Liver (tissue), 9 donors: ENCODE data around the gene NINJ1. TPM values are rescaled to one million over a fixed set of nuclear protein-coding genes. Genes with fewer than 3 reads are reported as not detected.
A peak's percentile ranks its signal among the peaks of the same experiment; 100 is the strongest.

Source experiments
- DNase-seq: peaks from one replicate; pipeline ENCODE4 v3.0.0-alpha.2; 2017; ENCODE audit warnings: low spot score
- H3K27ac ChIP-seq, 2 donors: one replicate each; pipeline ENCODE4 v1.7.0; 2013; ENCODE audit warnings: inconsistent platforms in 2 of 2, low read length in 2 of 2, control low read depth in 1 of 2, low read depth in 1 of 2, mild to moderate bottlenecking in 1 of 2
- H3K27me3 ChIP-seq, 4 donors: one replicate each; pipeline versions ENCODE4 v1.6.1 to v1.7.0; 2013; ENCODE audit warnings: low read length in 3 of 4, inconsistent platforms in 1 of 4, mild to moderate bottlenecking in 1 of 4, moderate library complexity in 1 of 4; ENCODE audit not compliant: control insufficient read depth in 4 of 4, insufficient read depth in 4 of 4
- H3K36me3 ChIP-seq, 4 donors: one replicate each; pipeline versions ENCODE4 v1.6.1 to v1.7.0; 2013; ENCODE audit warnings: low read length in 3 of 4, mild to moderate bottlenecking in 3 of 4, low read depth in 1 of 4, moderate library complexity in 1 of 4; ENCODE audit not compliant: control insufficient read depth in 4 of 4, insufficient read depth in 3 of 4
- H3K4me1 ChIP-seq, 4 donors: one replicate each; pipeline versions ENCODE4 v1.6.1 to v1.7.0; 2013; ENCODE audit warnings: low read length in 3 of 4, mild to moderate bottlenecking in 3 of 4, moderate library complexity in 1 of 4; ENCODE audit not compliant: control insufficient read depth in 4 of 4, insufficient read depth in 4 of 4
- H3K4me3 ChIP-seq, 3 donors: one replicate each; pipeline versions ENCODE4 v1.6.1 to v1.7.0; 2013; ENCODE audit warnings: low read length in 3 of 3, control low read depth in 1 of 3, low read depth in 1 of 3, mild to moderate bottlenecking in 1 of 3
- H3K9ac ChIP-seq, 2 donors: one replicate each; pipeline ENCODE4 v1.7.0; 2013; ENCODE audit warnings: low read length in 2 of 2, mild to moderate bottlenecking in 2 of 2, moderate library complexity in 2 of 2, control low read depth in 1 of 2, low read depth in 1 of 2
- H3K9me3 ChIP-seq, 4 donors: one replicate each; pipeline versions ENCODE4 v1.6.1 to v1.7.0; 2013; ENCODE audit warnings: low read length in 3 of 4; ENCODE audit not compliant: control insufficient read depth in 4 of 4
- ATF3 ChIP-seq: IDR thresholded peaks from 2 replicates; pipeline ENCODE4 v1.6.1; 2016; ENCODE audit warnings: antibody characterized with exemption
- CTCF ChIP-seq: fragments of 150-350 bp; IDR thresholded peaks from 2 replicates; pipeline ENCODE4 v1.5.1; 2017; ENCODE audit warnings: improper control_type of control experiment, low read depth, low read length; ENCODE audit not compliant: missing input control
- FOXA2 ChIP-seq: IDR thresholded peaks from 2 replicates; pipeline ENCODE4 v1.6.1; 2016; ENCODE audit warnings: antibody characterized with exemption
- GABPA ChIP-seq, 2 donors: IDR thresholded peaks in 1 of 2; conservative IDR thresholded peaks in 1 of 2; 2 replicates each; pipeline ENCODE4 v1.6.1; 2016; ENCODE audit warnings: antibody characterized with exemption in 2 of 2, mild to moderate bottlenecking in 1 of 2, moderate library complexity in 1 of 2
- HNF4A ChIP-seq, 2 donors: conservative IDR thresholded peaks; 2 replicates each; pipeline ENCODE4 v1.6.1; 2016; ENCODE audit warnings: antibody characterized with exemption in 2 of 2, mild to moderate bottlenecking in 2 of 2
- HNF4G ChIP-seq: IDR thresholded peaks from 2 replicates; pipeline ENCODE4 v1.6.1; 2016; ENCODE audit warnings: antibody characterized with exemption
- MAX ChIP-seq: IDR thresholded peaks from 2 replicates; pipeline ENCODE4 v1.6.1; 2016; ENCODE audit warnings: antibody characterized with exemption
- RAD21 ChIP-seq, 2 donors: IDR thresholded peaks; 2 replicates each; pipeline ENCODE4 v1.6.1; 2016; ENCODE audit warnings: antibody characterized with exemption in 2 of 2, mild to moderate bottlenecking in 2 of 2
- REST ChIP-seq: IDR thresholded peaks from 2 replicates; pipeline ENCODE4 v1.6.1; 2016; ENCODE audit warnings: antibody characterized with exemption, mild to moderate bottlenecking
- TAF1 ChIP-seq: conservative IDR thresholded peaks from 2 replicates; pipeline ENCODE4 v1.6.1; 2016; ENCODE audit warnings: antibody characterized with exemption, mild to moderate bottlenecking
- YY1 ChIP-seq: IDR thresholded peaks from 2 replicates; pipeline ENCODE4 v1.6.1; 2016; ENCODE audit warnings: antibody characterized with exemption, mild to moderate bottlenecking
- ZBTB33 ChIP-seq: IDR thresholded peaks from 2 replicates; pipeline ENCODE4 v1.6.1; 2016; ENCODE audit warnings: antibody characterized with exemption
- WGBS: extraction: QIAGEN DNeasy Blood & Tissue Kit; methylation state at CpG from one replicate; pipeline ENCODE4 v1.1.7; 2013; 5-methylcytosine and 5-hydroxymethylcytosine counted together
- polyA plus RNA-seq, 2 donors: library from polyadenylated mRNA; stranded (reverse) in 1 of 2; unstranded in 1 of 2; fragments of 200-250 nt in 1 of 2; fragments of >200 nt in 1 of 2; fragmentation: Nextera tagmentation in 1 of 2; extraction: Ambion mirVana in 1 of 2; gene quantifications; one replicate each; pipeline versions ENCODE4 v1.2.1 to v1.2.3, GENCODE V29; 2013 to 2015
- total RNA-seq, 2 donors: library from RNA; depleted of rRNA; stranded (reverse); fragments of >200 nt; gene quantifications; one replicate each; pipeline ENCODE4 v1.2.3, GENCODE V29; 2014
- donor health status: healthy.
- donor health status: healthy.
- donor health status: healthy.
- donor health status: healthy.
- donor health status: healthy.

NINJ1 gene
- total and polyA plus RNA-seq, 4 donors, result 31.2 to 72.1 (median 55.2) TPM

GRCh38 chr9:93154293-93154903 is 20.3 kb upstream of the NINJ1 start:
- DNase-seq, result no peak

GRCh38 chr9:93151097-93151784 is 17.2 kb upstream of the NINJ1 start:
- TF ChIP-seq ATF3, result no peak
- no peak for TF ChIP-seq HNF4A (conservative IDR thresholded peaks at IDR 0.05)
- TF ChIP-seq FOXA2, result no peak
- TF ChIP-seq HNF4G, result no peak
- TF ChIP-seq ZBTB33, result no peak
- TF ChIP-seq REST, result no peak
- TF ChIP-seq YY1, result no peak
- no peak for TF ChIP-seq TAF1
- no peak for TF ChIP-seq RAD21 (IDR thresholded peaks at IDR 0.05)
- no peak for TF ChIP-seq GABPA (IDR thresholded peaks at IDR 0.05 in 1 of 2, conservative IDR thresholded peaks at IDR 0.05 in 1 of 2)
- no peak for TF ChIP-seq MAX
- 94% methylated on average over 10 of the region's 10 CpGs for WGBS
- H3K9ac ChIP-seq, result no peak overlapping the region
- no peaks in the 10 kb centered on the region for H3K36me3 ChIP-seq
- H3K4me1 ChIP-seq, result peaks cover 0 to 4% (median 0%) of the 10 kb centered on the region in 4 donors
- H3K4me3 ChIP-seq, result no peak overlapping the region
- no peaks in the 10 kb centered on the region for H3K9me3 ChIP-seq
- no peak overlapping the region for H3K27ac ChIP-seq
- no peak for DNase-seq
- no peaks in the 10 kb centered on the region for H3K27me3 ChIP-seq

More at GRCh38 chr9:93154293-93154903, 20.3 kb upstream of the NINJ1 start:
- no peaks in the 10 kb centered on the region for H3K36me3 ChIP-seq
- H3K27ac ChIP-seq, result no peak overlapping the region
- peaks cover 0 to 8% (median 0%) of the 10 kb centered on the region in 4 donors for H3K4me1 ChIP-seq
- H3K9ac ChIP-seq, result no peak overlapping the region
- TF ChIP-seq RAD21 (IDR thresholded peaks at IDR 0.05) (peak in 1 of 2 donors; percentile 44), GABPA (IDR thresholded peaks at IDR 0.05 in 1 of 2, conservative IDR thresholded peaks at IDR 0.05 in 1 of 2) (no peak), CTCF (peak; percentile 37)
- H3K27me3 ChIP-seq, result no peaks in the 10 kb centered on the region
- 84% methylated on average over 14 of the region's 14 CpGs for WGBS
- no peaks in the 10 kb centered on the region for H3K9me3 ChIP-seq
- H3K4me3 ChIP-seq, result no peak overlapping the region
